ENCODE data around the gene MROH2B. TPM values are rescaled to one million over a fixed set of nuclear protein-coding genes. Genes with fewer than 3 reads are reported as not detected.

MROH2B gene
- total RNA-seq, 4 donors from 2014 or later: not detected

GRCh38 chr5:40962207-40962955 is 108.8 kb downstream of the MROH2B start:
- H3K9me3 ChIP-seq: no peaks in the 10 kb centered on the region

GRCh38 chr5:40960037-40960436 is 111.1 kb downstream of the MROH2B start:
- peaks cover 0 to 6% (median 0%) of the 10 kb centered on the region in 3 donors for H3K36me3 ChIP-seq
- H3K9me3 ChIP-seq: no peaks in the 10 kb centered on the region
- H3K27ac ChIP-seq: no peak overlapping the region
- no peak for TF ChIP-seq POLR2A (IDR thresholded peaks at IDR 0.05)
- no peak for TF ChIP-seq CTCF (IDR thresholded peaks at IDR 0.05)
- DNase-seq: no peak
- no peak overlapping the region for H3K4me3 ChIP-seq
- no peaks in the 10 kb centered on the region for H3K4me1 ChIP-seq
- no peaks in the 10 kb centered on the region for H3K27me3 ChIP-seq

More at GRCh38 chr5:40962207-40962955, 108.8 kb downstream of the MROH2B start:
- H3K4me3 ChIP-seq: no peak overlapping the region
- no peaks in the 10 kb centered on the region for H3K4me1 ChIP-seq
- H3K27ac ChIP-seq: no peak overlapping the region
- TF ChIP-seq POLR2A (IDR thresholded peaks at IDR 0.05) (no peak), CTCF (IDR thresholded peaks at IDR 0.05) (peak in 1 of 6 experiments; percentile 15)
- no peak for DNase-seq
- H3K36me3 ChIP-seq: peaks cover 0 to 6% (median 0%) of the 10 kb centered on the region in 3 donors
- no peaks in the 10 kb centered on the region for H3K27me3 ChIP-seq

- Histone ChIP-seq H3K36me3 (peaks cover 0 to 6% (median 0%) of the 10 kb centered on the region in 3 donors), H3K4me3 (no peak overlapping the region), H3K27me3 (no peaks in the 10 kb centered on the region), H3K9me3 (no peaks in the 10 kb centered on the region), H3K4me1 (no peaks in the 10 kb centered on the region), H3K27ac (no peak overlapping the region)
- TF ChIP-seq CTCF (IDR thresholded peaks at IDR 0.05): no peak
- no peak for DNase-seq
These were observed 112.3 kb downstream of the MROH2B start for GRCh38 chr5:40958811-40959210.

- H3K27me3 ChIP-seq: no peaks in the 10 kb centered on the region
- H3K4me1 ChIP-seq: no peaks in the 10 kb centered on the region
- TF ChIP-seq POLR2A (IDR thresholded peaks at IDR 0.05): no peak
- TF ChIP-seq CTCF (IDR thresholded peaks at IDR 0.05): no peak
- DNase-seq: no peak
- H3K36me3 ChIP-seq: peaks cover 0 to 6% (median 0%) of the 10 kb centered on the region in 3 donors
- H3K27ac ChIP-seq: no peak overlapping the region
- H3K9me3 ChIP-seq: no peaks in the 10 kb centered on the region
- no peak overlapping the region for H3K4me3 ChIP-seq
These were observed 114.1 kb downstream of the MROH2B start for GRCh38 chr5:40957048-40957447.

GRCh38 chr5:40955313-40955712 is 115.8 kb downstream of the MROH2B start:
- no peak for DNase-seq
- Histone ChIP-seq H3K4me3 (no peak overlapping the region), H3K27ac (no peak overlapping the region), H3K4me1 (no peaks in the 10 kb centered on the region), H3K27me3 (no peaks in the 10 kb centered on the region), H3K36me3 (peaks cover 0 to 6% (median 0%) of the 10 kb centered on the region in 3 donors), H3K9me3 (no peaks in the 10 kb centered on the region)
- TF ChIP-seq CTCF (IDR thresholded peaks at IDR 0.05): no peak
- no peak for TF ChIP-seq POLR2A (IDR thresholded peaks at IDR 0.05)

Small RNA genes within 50 kb of the gene (small RNA-seq; reads per million reads assigned to genes)
- 0 reads per million in 2 donors for gene AC114967.1

Other genes with a start within 250 kb of the MROH2B start
- gene RPL37, start 236.1 kb downstream of the MROH2B start, total RNA-seq: 100 to 1,000 TPM in 3 of 4 donors, 10 to 100 TPM in 1; 92.6 to 258 (median 191) TPM
- gene CARD6, start 230.0 kb downstream of the MROH2B start, total RNA-seq: 10 to 100 TPM in 1 of 4 donors, 1 to 10 TPM in 3; 4.1 to 20.6 (median 7.1) TPM
- 100 to 1,000 TPM in 1 of 4 donors, 10 to 100 TPM in 3; 42.2 to 287 (median 56.4) TPM for gene C7, start 161.8 kb downstream of the MROH2B start, total RNA-seq
- gene C6, start 142.2 kb upstream of the MROH2B start, total RNA-seq: 1 to 10 TPM in 3 of 4 donors, not detected in 1; 1.5 to 4.2 (median 2.8) TPM